ENCODE measurements around the gene PAN2. TPM values are rescaled to one million over a fixed set of nuclear protein-coding genes. Genes with fewer than 3 reads are reported as not detected.
"Not testable (repeated sequence)": the region's sequence is repeated elsewhere in the genome, so short reads cannot be mapped to it uniquely, and the experiment has no call there.

PAN2 gene
- total RNA-seq, 4 donors from 2014 or later: 27.2 to 141 (median 39.7) TPM

DNA sequence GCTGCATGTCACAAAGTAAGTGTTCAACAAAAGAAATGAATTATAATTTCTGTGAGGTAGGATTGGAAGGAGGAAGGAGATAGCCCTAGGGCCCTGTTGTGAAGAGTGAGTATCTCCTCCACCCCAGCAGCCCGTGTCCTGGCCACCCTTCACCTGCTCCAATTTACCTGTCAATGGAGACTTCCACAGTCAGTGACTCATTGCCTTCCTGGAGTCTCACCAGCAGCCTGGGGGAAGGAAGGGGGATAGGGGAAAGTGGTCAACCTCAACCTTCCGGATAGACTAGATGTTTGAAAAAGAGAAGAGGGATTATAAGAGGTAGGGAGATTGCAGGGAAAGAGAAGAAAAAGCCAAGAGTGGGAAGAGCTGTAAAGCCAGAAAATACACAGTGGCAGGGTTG, 16.9 kb upstream of the PAN2 start:
- peaks cover 100% of the 10 kb centered on the region for H3K36me3 ChIP-seq
- H3K4me1 ChIP-seq: no peaks in the 10 kb centered on the region
- H3K4me3 ChIP-seq: no peak overlapping the region
- WGBS: 66% methylated on average over 2 of the region's 2 CpGs
- no peak for DNase-seq (ENCODE audit: low spot score in 2 of 2)
- no peak for TF ChIP-seq EP300 (IDR thresholded peaks at IDR 0.05)
- no peak for TF ChIP-seq POLR2A (IDR thresholded peaks at IDR 0.05)
- no peak for TF ChIP-seq POLR2AphosphoS5 (IDR thresholded peaks at IDR 0.05)
- TF ChIP-seq, protein P1, sequence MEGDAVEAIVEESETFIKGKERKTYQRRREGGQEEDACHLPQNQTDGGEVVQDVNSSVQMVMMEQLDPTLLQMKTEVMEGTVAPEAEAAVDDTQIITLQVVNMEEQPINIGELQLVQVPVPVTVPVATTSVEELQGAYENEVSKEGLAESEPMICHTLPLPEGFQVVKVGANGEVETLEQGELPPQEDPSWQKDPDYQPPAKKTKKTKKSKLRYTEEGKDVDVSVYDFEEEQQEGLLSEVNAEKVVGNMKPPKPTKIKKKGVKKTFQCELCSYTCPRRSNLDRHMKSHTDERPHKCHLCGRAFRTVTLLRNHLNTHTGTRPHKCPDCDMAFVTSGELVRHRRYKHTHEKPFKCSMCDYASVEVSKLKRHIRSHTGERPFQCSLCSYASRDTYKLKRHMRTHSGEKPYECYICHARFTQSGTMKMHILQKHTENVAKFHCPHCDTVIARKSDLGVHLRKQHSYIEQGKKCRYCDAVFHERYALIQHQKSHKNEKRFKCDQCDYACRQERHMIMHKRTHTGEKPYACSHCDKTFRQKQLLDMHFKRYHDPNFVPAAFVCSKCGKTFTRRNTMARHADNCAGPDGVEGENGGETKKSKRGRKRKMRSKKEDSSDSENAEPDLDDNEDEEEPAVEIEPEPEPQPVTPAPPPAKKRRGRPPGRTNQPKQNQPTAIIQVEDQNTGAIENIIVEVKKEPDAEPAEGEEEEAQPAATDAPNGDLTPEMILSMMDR (IDR thresholded peaks at IDR 0.05): no peak
- no peaks in the 10 kb centered on the region for H3K9me3 ChIP-seq
- no peaks in the 10 kb centered on the region for H3K27me3 ChIP-seq
- H3K27ac ChIP-seq: no peak overlapping the region

DNA sequence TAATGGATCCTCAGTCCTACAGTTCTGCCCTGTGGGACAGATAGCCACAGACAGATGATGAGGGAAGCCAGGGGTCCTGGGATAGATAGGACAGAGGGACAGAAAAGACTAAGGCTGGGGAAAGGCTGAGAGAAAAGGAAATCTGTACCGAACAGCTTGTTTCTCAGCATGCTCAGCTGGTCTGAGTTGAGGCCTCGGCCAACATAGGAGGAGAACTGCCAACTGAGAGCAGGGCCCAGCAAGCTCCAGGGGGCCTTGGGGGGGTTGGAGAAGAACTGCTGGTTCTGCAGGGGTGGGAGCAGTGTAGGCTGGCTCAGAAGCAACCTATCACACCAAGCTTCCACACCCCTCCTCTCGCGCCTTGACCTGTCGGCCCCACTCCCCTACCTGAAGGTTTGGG, 15.0 kb upstream of the PAN2 start:
- Histone ChIP-seq H3K27ac (no peak overlapping the region), H3K36me3 (peaks cover 97% of the 10 kb centered on the region), H3K4me1 (no peaks in the 10 kb centered on the region), H3K27me3 (no peaks in the 10 kb centered on the region), H3K4me3 (no peak overlapping the region), H3K9me3 (no peaks in the 10 kb centered on the region)
- 88% methylated on average over 5 of the region's 5 CpGs for WGBS
- no peak for TF ChIP-seq POLR2AphosphoS5 (IDR thresholded peaks at IDR 0.05)
- DNase-seq (ENCODE audit: low spot score in 2 of 2): no peak

DNA sequence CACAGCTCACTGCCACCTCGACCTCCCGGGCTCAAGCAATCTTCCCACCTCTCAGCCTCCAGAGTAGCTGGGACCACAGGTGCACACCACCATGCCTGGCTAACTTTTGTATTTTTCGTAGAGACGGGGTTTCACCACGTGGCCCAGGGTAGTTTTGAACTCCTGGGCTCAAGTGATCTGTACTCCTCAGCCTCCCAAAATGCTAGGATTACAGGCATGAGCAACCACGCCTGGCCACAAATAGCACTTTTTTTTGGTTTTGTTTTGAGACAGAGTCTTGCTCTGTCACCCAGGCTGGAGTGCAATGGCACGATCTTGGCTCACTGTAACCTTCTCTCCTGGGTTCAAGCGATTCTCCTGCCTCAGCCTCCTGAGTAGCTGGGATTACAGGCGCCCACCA, 13.5 kb upstream of the PAN2 start:
- H3K27ac ChIP-seq; H3K4me3 ChIP-seq; H3K4me1 ChIP-seq; DNase-seq (ENCODE audit: low spot score in 2 of 2); H3K27me3 ChIP-seq; H3K9me3 ChIP-seq: not testable (repeated sequence)
- peaks cover 97% of the 10 kb centered on the region for H3K36me3 ChIP-seq
- 83% methylated on average over 9 of the region's 9 CpGs for WGBS

DNA sequence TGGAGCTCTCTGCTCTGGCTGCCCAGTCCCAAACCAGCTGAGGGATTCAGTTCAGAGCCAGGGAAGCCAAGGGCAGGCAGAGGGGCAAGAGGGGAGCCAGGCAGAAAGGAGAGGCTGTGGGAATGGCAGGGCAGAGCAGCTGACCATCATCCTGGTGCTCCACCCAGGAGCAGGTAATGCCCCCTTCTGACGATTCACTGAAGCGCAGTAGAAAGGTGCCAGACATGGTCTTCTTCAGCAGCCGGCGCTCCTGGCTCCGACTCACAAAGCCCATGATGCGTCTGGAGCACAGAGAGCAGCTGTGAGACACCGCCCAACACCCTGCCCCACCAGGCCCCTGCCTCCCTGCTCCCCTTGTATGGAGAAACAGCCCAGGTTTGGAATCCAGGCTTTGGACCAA, 12.9 kb upstream of the PAN2 start:
- Histone ChIP-seq H3K4me1 (no peaks in the 10 kb centered on the region), H3K4me3 (no peak overlapping the region), H3K27ac (no peak overlapping the region), H3K36me3 (peaks cover 97% of the 10 kb centered on the region), H3K9me3 (no peaks in the 10 kb centered on the region), H3K27me3 (no peaks in the 10 kb centered on the region)
- DNase-seq (ENCODE audit: low spot score in 2 of 2): no peak
- TF ChIP-seq, protein P1 (IDR thresholded peaks at IDR 0.05): no peak
- no peak for TF ChIP-seq EP300 (IDR thresholded peaks at IDR 0.05)
- no peak for TF ChIP-seq POLR2A (IDR thresholded peaks at IDR 0.05)
- no peak for TF ChIP-seq POLR2AphosphoS5 (IDR thresholded peaks at IDR 0.05)
- 80% methylated on average over 7 of the region's 7 CpGs for WGBS

DNA sequence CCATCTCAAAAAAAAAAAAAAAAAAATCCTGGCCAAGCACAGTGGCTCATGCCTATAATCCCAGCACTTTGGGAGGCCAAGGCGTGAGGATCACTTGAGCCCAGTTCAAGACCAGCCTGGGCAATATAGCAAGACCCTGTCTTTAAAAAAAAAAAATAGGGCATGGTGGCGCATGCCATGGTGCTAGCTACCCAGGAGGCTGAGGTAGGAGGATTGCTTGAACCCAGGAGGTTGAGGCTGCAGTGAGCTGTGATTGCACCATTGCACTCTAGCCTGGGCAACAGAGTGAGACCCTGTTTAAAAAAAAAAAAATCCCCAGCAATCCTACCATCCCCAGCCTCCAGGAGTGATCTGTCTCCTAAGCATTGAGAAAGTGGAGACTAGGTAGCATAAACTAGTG, 8.5 kb upstream of the PAN2 start:
- not testable (repeated sequence) for H3K9me3 ChIP-seq; DNase-seq (ENCODE audit: low spot score in 2 of 2); H3K4me3 ChIP-seq; H3K4me1 ChIP-seq; H3K27me3 ChIP-seq; H3K27ac ChIP-seq
- WGBS: 96% methylated on average over 2 of the region's 2 CpGs
- peaks cover 53% of the 10 kb centered on the region for H3K36me3 ChIP-seq

DNA sequence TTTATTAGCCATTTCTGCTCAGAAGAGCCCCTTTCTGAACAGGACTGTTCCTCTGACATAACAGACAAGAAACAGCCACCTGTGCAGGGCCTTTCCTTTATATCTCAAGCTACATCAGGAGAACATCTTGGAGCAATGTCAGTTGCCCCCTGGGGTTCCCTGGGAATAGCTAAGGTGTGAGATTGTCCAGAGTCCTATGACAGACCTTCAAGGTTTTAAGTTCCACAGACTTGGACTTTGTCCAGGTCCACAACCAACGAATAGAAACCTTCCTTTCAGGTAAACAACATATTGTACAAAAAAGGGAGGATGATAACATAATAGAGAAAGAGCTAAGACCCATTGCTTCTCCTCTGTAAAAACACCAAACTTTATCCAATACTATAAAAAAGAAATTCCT, 7.8 kb upstream of the PAN2 start:
- no peak for DNase-seq (ENCODE audit: low spot score in 2 of 2)
- WGBS: 28% methylated on average over 1 of the region's 1 CpG

DNA sequence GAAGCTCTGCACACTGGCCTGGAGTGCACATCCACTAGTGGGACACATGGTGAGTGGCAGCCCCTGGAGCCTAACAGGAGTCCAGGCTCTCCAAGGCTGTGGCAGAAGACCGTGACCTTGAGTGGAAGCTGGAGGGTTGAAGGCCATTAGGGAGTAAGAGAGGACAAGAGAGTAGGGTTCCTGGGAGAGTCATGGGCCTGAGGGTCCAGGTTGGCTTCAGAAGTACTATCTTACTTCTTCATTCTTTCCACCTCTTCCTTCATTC, 5.3 kb upstream of the PAN2 start:
- Histone ChIP-seq H3K27me3 (no peaks in the 10 kb centered on the region), H3K9me3 (no peaks in the 10 kb centered on the region), H3K36me3 (peaks cover 24% of the 10 kb centered on the region), H3K27ac (no peak overlapping the region), H3K4me3 (no peak overlapping the region), H3K4me1 (peaks cover 6% of the 10 kb centered on the region)
- WGBS: 91% methylated on average over 1 of the region's 1 CpG
- TF ChIP-seq, protein P1 (IDR thresholded peaks at IDR 0.05): no peak
- TF ChIP-seq POLR2A (IDR thresholded peaks at IDR 0.05): no peak
- TF ChIP-seq POLR2AphosphoS5 (IDR thresholded peaks at IDR 0.05): no peak
- no peak for TF ChIP-seq EP300 (IDR thresholded peaks at IDR 0.05)
- no peak for DNase-seq (ENCODE audit: low spot score in 2 of 2)

More for the DNA sequence above, 7.8 kb upstream of the PAN2 start:
- Histone ChIP-seq H3K36me3 (peaks cover 46% of the 10 kb centered on the region), H3K27ac (no peak overlapping the region), H3K27me3 (no peaks in the 10 kb centered on the region), H3K4me1 (no peaks in the 10 kb centered on the region), H3K9me3 (no peaks in the 10 kb centered on the region), H3K4me3 (no peak overlapping the region)
- TF ChIP-seq EP300 (IDR thresholded peaks at IDR 0.05) (no peak), POLR2A (IDR thresholded peaks at IDR 0.05) (no peak), POLR2AphosphoS5 (IDR thresholded peaks at IDR 0.05) (no peak)
- TF ChIP-seq, protein P1 (IDR thresholded peaks at IDR 0.05): no peak
